Keratinocyte (primary cell): ENCODE data around the gene ADAMTS2. TPM values are rescaled to one million over a fixed set of nuclear protein-coding genes. Genes with fewer than 3 reads are reported as not detected.

Source experiments
- DNase-seq: peaks from one replicate; pipeline ENCODE4 v3.0.0-alpha.2; 2011; ENCODE audit warnings: low read depth, missing footprints, low spot score
- FAIRE-seq: peaks from 2 replicates; lab custom pipeline; 2011; peaks lifted over from hg19 to GRCh38; lab: Jason Lieb, UNC
- H2AFZ ChIP-seq: 2 replicates; pipeline ENCODE4 v1.6.0; 2012; ENCODE audit warnings: low read length, control low read depth, inconsistent platforms; ENCODE audit not compliant: control insufficient read depth
- H3K27ac ChIP-seq: 2 replicates; pipeline ENCODE4 v1.5.1; 2011; ENCODE audit warnings: low read length; ENCODE audit not compliant: control insufficient read depth, insufficient read depth
- H3K27me3 ChIP-seq: 3 replicates; pipeline ENCODE4 v1.6.0; 2011; ENCODE audit warnings: low read length; ENCODE audit not compliant: control insufficient read depth, insufficient read depth; ENCODE audit errors: extremely low read depth
- H3K36me3 ChIP-seq, 2 experiments: 2 replicates in 1 of 2; 3 replicates in 1 of 2; pipeline ENCODE4 v1.5.1; 2011; ENCODE audit warnings: low read length in 2 of 2, mild to moderate bottlenecking in 1 of 2; ENCODE audit not compliant: control insufficient read depth in 2 of 2, insufficient read depth in 2 of 2; ENCODE audit errors: extremely low read depth in 1 of 2
- H3K4me1 ChIP-seq: 3 replicates; pipeline ENCODE4 v1.5.1; 2011; ENCODE audit warnings: low read length; ENCODE audit not compliant: control insufficient read depth, insufficient read depth; ENCODE audit errors: extremely low read depth
- H3K4me2 ChIP-seq: 3 replicates; pipeline ENCODE4 v1.6.0; 2011; ENCODE audit warnings: low read depth, low read length; ENCODE audit not compliant: control insufficient read depth, insufficient read depth; ENCODE audit errors: extremely low read depth
- H3K4me3 ChIP-seq, 3 experiments: fragments of 200-600 bp in 1 of 3; sonication (generic) in 1 of 3; 2 replicates in 2 of 3; 3 replicates in 1 of 3; pipeline ENCODE4 v1.5.1; 2011 to 2016; ENCODE audit warnings: low read length in 3 of 3, mild to moderate bottlenecking in 3 of 3, control low read depth in 2 of 3, inconsistent platforms in 1 of 3, low read depth in 1 of 3, mixed read lengths in 1 of 3, mixed run types in 1 of 3, moderate library complexity in 1 of 3; ENCODE audit not compliant: control insufficient read depth in 2 of 3, insufficient read depth in 2 of 3; ENCODE audit errors: extremely low read depth in 1 of 3
- H3K79me2 ChIP-seq: 2 replicates; pipeline ENCODE4 v1.6.0; 2012; ENCODE audit warnings: low read length; ENCODE audit not compliant: control insufficient read depth, insufficient read depth
- H3K9ac ChIP-seq: 3 replicates; pipeline ENCODE4 v1.6.0; 2011; ENCODE audit warnings: low read length; ENCODE audit not compliant: control insufficient read depth, insufficient read depth; ENCODE audit errors: extremely low read depth
- H3K9me1 ChIP-seq: 3 replicates; pipeline ENCODE4 v1.6.0; 2011; ENCODE audit warnings: low read length; ENCODE audit not compliant: control insufficient read depth, insufficient read depth; ENCODE audit errors: extremely low read depth
- H3K9me3 ChIP-seq: 2 replicates; pipeline ENCODE4 v1.5.1; 2012; ENCODE audit warnings: low read depth, low read length; ENCODE audit not compliant: control insufficient read depth
- H4K20me1 ChIP-seq: 3 replicates; pipeline ENCODE4 v1.6.0; 2011; ENCODE audit warnings: low read length; ENCODE audit not compliant: control insufficient read depth, insufficient read depth; ENCODE audit errors: extremely low read depth
- CTCF ChIP-seq, 3 experiments: IDR thresholded peaks in 1 of 3; conservative IDR thresholded peaks in 1 of 3; optimal IDR thresholded peaks in 1 of 3; 2 replicates in 2 of 3; 3 replicates in 1 of 3; pipeline versions ENCODE3 to v1.5.1; 2011; ENCODE audit warnings: low read length in 3 of 3, mild to moderate bottlenecking in 3 of 3, moderate library complexity in 2 of 3, control low read depth in 1 of 3, inconsistent platforms in 1 of 3; ENCODE audit not compliant: insufficient read depth in 2 of 3; ENCODE audit errors: extremely low read depth in 1 of 3
- EZH2 ChIP-seq: IDR thresholded peaks from one replicate; pipeline ENCODE4 v1.6.1; 2012; ENCODE audit warnings: inconsistent platforms, mild to moderate bottlenecking, low read length, moderate library complexity
- dilution Hi-C: fragments of 300-500 bp; cut with MboI; formaldehyde crosslinking; loops from one replicate; pipeline ENCODE4 v1.7.0; 2020; ENCODE audit warnings: low sequenced_read_pairs; ENCODE audit not compliant: extremely low pct_ligation_motif_present
- polyA plus RNA-seq, 5 experiments: library from polyadenylated mRNA; depleted of rRNA in 3 of 5; stranded (reverse) in 3 of 5; stranded (forward) in 1 of 5; unstranded in 1 of 5; fragments of >200 nt; gene quantifications; 1 replicate in 1 of 5; 2 replicates in 3 of 5; 3 replicates in 1 of 5; pipeline versions ENCODE4 v1.2.1 to v1.2.3, GENCODE V29; 2011 to 2012; ENCODE audit warnings: missing spikeins in 2 of 5, low read depth in 1 of 5, low replicate concordance in 1 of 5

ADAMTS2 gene
- polyA plus RNA-seq, 1 donor (not counting 4 experiments of a cell fraction or from before 2014, with no cell fraction given) = not detected

GRCh38 chr5:179301796-179302195 is 43.5 kb downstream of the ADAMTS2 start:
- no peak for FAIRE-seq
- H2AFZ ChIP-seq = no peak overlapping the region
- TF ChIP-seq CTCF (optimal IDR thresholded peaks at IDR 0.05 in 1 of 3, IDR thresholded peaks at IDR 0.05 in 1 of 3, conservative IDR thresholded peaks at IDR 0.05 in 1 of 3; ENCODE audit: extremely low read depth in 1 of 3, insufficient read depth in 2 of 3, low read length in 3 of 3) (no peak), EZH2 (no peak)
- H3K9ac ChIP-seq = no peak overlapping the region
- H3K36me3 ChIP-seq = no peaks in the 10 kb centered on the region
- no peaks in the 10 kb centered on the region for H4K20me1 ChIP-seq
- no peaks in the 10 kb centered on the region for H3K9me1 ChIP-seq
- dilution Hi-C loops = no loop called here
- no peak for DNase-seq
- no peaks in the 10 kb centered on the region for H3K4me1 ChIP-seq
- H3K27me3 ChIP-seq = no peaks in the 10 kb centered on the region
- H3K4me3 ChIP-seq = no peak overlapping the region
- H3K4me2 ChIP-seq = no peak overlapping the region
- no peak overlapping the region for H3K27ac ChIP-seq
- no peaks in the 10 kb centered on the region for H3K79me2 ChIP-seq
- H3K9me3 ChIP-seq = peaks cover 2% of the 10 kb centered on the region

- TF ChIP-seq EZH2 (no peak), CTCF (optimal IDR thresholded peaks at IDR 0.05 in 1 of 3, IDR thresholded peaks at IDR 0.05 in 1 of 3, conservative IDR thresholded peaks at IDR 0.05 in 1 of 3; ENCODE audit: extremely low read depth in 1 of 3, insufficient read depth in 2 of 3, low read length in 3 of 3) (no peak)
- Histone ChIP-seq H3K27ac (no peak overlapping the region), H3K36me3 (no peaks in the 10 kb centered on the region), H3K9ac (no peak overlapping the region), H2AFZ (no peak overlapping the region), H3K27me3 (no peaks in the 10 kb centered on the region), H3K4me3 (no peak overlapping the region), H3K4me1 (no peaks in the 10 kb centered on the region), H3K9me1 (no peaks in the 10 kb centered on the region), H4K20me1 (no peaks in the 10 kb centered on the region), H3K79me2 (no peaks in the 10 kb centered on the region), H3K9me3 (peaks cover 4% of the 10 kb centered on the region), H3K4me2 (no peak overlapping the region)
- dilution Hi-C loops = no loop called here
- DNase-seq (no peak), FAIRE-seq (no peak)
Measured at GRCh38 chr5:179301376-179301775, 43.9 kb downstream of the ADAMTS2 start.
